Thoracic aorta (tissue), 2 donors: ENCODE measurements around the gene PSEN2. TPM values are rescaled to one million over a fixed set of nuclear protein-coding genes. Genes with fewer than 3 reads are reported as not detected.
"Not testable (repeated sequence)": the region's sequence is repeated elsewhere in the genome, so short reads cannot be mapped to it uniquely, and the experiment has no call there.

Source experiments
- ATAC-seq: fragments of 150-250 bp; one replicate; pipeline ENCODE4 v1.8.0; 2017; ENCODE audit warnings: low read depth; ENCODE audit not compliant: insufficient number of reproducible peaks, low FRiP score
- DNase-seq: peaks from one replicate; pipeline ENCODE4 v3.0.0-alpha.2; 2020; ENCODE audit warnings: low spot score
- H3K27ac ChIP-seq, 2 donors: fragments of 200-600 bp; sonication (generic); 1 replicate in 1 of 2; 2 replicates in 1 of 2; pipeline ENCODE4 v1.5.1; 2016; ENCODE audit warnings: mild to moderate bottlenecking in 2 of 2, moderate library complexity in 2 of 2
- H3K27me3 ChIP-seq: fragments of 200-600 bp; sonication (generic); replicated peaks from 2 replicates; pipeline ENCODE4 v1.6.0; 2016; ENCODE audit warnings: mild to moderate bottlenecking; ENCODE audit not compliant: insufficient read depth
- H3K36me3 ChIP-seq: fragments of 200-600 bp; sonication (generic); one replicate; pipeline ENCODE4 v1.5.1; 2016
- H3K4me1 ChIP-seq, 2 donors: fragments of 200-600 bp; sonication (generic); 1 replicate in 1 of 2; 2 replicates in 1 of 2; pipeline versions ENCODE4 v1.5.1 to v1.6.0; 2016; ENCODE audit warnings: low read depth in 2 of 2, mild to moderate bottlenecking in 1 of 2; ENCODE audit not compliant: control insufficient read depth in 1 of 2
- H3K4me3 ChIP-seq: fragments of 200-600 bp; sonication (generic); 2 replicates; pipeline ENCODE4 v1.5.1; 2016; ENCODE audit warnings: mild to moderate bottlenecking
- H3K9me3 ChIP-seq: fragments of 200-600 bp; sonication (generic); 2 replicates; pipeline ENCODE4 v1.5.1; 2016
- total RNA-seq, 2 donors: library from RNA; depleted of rRNA; stranded (reverse); fragments of >200 nt; gene quantifications; one replicate each; pipeline versions ENCODE4 v1.1.0 to v1.2.3, GENCODE V29; 2016
- TF ChIP-seq, protein P1 (sequence below): fragments of 200-600 bp; sonication (generic); IDR thresholded peaks from one replicate; pipeline ENCODE4 v1.5.1; 2019; ENCODE audit warnings: antibody characterized with exemption

The PSEN2 gene
- total RNA-seq, 2 donors from 2014 or later = 22.2 to 52.1 TPM

DNA sequence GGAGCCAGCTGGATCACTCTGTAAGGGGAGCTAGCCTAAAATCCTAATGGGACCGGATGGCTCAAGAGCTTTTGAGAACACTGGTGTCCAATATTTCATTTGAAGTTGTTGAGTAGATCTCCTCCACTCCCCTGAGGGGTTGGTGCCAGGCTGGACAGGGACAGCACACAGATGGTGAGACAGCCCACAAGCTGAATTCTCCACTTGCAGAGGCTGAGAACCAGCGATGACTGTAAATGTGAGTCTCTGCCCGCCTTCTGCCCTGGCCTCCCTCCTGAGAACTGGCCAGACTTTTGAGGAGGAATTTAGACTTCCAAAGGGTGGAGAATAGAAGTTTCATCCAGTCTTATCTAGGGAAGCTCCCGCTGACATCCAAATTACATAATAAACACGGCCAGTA, 49.2 kb downstream of the PSEN2 start:
- no peak overlapping the region for H3K4me3 ChIP-seq
- no peaks in the 10 kb centered on the region for H3K4me1 ChIP-seq
- H3K9me3 ChIP-seq = no peaks in the 10 kb centered on the region
- H3K27me3 ChIP-seq = no peaks in the 10 kb centered on the region
- DNase-seq (no peak), ATAC-seq (no peak)
- H3K36me3 ChIP-seq = no peaks in the 10 kb centered on the region
- no peak overlapping the region for H3K27ac ChIP-seq
- TF ChIP-seq, protein P1, sequence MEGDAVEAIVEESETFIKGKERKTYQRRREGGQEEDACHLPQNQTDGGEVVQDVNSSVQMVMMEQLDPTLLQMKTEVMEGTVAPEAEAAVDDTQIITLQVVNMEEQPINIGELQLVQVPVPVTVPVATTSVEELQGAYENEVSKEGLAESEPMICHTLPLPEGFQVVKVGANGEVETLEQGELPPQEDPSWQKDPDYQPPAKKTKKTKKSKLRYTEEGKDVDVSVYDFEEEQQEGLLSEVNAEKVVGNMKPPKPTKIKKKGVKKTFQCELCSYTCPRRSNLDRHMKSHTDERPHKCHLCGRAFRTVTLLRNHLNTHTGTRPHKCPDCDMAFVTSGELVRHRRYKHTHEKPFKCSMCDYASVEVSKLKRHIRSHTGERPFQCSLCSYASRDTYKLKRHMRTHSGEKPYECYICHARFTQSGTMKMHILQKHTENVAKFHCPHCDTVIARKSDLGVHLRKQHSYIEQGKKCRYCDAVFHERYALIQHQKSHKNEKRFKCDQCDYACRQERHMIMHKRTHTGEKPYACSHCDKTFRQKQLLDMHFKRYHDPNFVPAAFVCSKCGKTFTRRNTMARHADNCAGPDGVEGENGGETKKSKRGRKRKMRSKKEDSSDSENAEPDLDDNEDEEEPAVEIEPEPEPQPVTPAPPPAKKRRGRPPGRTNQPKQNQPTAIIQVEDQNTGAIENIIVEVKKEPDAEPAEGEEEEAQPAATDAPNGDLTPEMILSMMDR = no peak

DNA sequence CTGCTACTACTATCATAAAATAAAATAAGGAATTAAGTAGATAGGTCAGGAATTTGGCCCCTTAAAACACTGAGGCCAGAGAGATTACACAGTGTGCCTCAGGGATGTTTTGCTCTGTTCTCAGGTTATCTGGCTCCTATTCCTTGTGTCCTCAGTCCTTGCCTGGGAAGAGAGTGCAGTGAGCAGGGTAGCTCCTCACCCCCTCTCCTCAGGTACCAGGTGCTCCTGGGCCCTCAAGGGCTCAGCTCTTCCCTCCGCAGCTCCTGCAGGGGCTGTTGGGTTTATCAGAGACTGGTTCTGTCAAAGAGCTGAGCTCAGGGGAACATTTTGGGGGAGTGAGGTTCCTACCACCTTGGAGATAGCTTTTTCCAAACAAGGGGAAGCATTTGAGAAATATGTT, 49.6 kb downstream of the PSEN2 start:
- H3K4me1 ChIP-seq = no peaks in the 10 kb centered on the region
- H3K27me3 ChIP-seq = no peaks in the 10 kb centered on the region
- no peaks in the 10 kb centered on the region for H3K36me3 ChIP-seq
- no peak overlapping the region for H3K27ac ChIP-seq
- no peaks in the 10 kb centered on the region for H3K9me3 ChIP-seq
- H3K4me3 ChIP-seq = no peak overlapping the region
- DNase-seq (no peak), ATAC-seq (no peak)
- TF ChIP-seq, protein P1 = no peak

DNA sequence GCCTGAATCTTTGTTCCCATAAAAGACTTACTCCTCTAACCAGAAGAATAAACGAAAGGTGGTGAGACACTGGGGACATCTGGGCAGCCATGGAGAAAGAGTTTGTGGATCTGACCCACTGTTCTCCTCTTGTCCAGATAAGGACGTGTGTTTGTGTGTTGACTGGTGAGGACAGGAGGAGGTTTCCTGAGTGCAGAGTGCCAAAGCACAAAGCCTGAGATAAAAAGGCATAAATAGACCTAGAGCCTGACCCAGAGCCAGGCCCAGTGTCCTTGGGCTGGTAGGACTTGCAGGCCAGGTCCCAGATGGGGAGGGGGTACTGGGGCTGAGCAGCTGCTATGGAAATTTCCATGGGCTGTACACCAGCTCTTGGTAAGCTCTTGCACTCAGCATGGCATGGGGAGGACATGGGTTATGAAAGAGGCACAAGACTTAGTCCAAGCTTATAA, 50.1 kb downstream of the PSEN2 start:
- ATAC-seq = no peak
- no peaks in the 10 kb centered on the region for H3K9me3 ChIP-seq
- H3K27ac ChIP-seq = no peak overlapping the region

DNA sequence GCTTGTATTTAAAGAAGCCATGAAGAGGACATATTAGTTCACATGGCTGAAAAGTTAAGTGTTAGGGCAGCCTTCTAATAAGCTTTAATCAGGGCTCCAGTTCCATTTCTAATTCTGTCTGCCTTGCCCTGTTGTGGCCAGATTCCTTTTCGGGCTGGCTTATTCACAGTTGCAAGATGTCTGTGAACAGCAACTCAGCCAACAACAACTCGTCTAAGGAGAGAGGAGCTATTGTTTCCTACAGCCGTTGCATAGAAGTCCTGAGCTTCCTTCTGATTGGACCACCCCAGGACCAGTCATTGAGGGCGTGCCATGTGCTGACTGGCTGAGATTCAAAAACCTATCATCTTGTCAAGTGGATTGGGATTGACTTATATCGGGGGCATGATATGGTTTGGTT, 51.1 kb downstream of the PSEN2 start:
- DNase-seq (no peak), ATAC-seq (no peak)
- H3K4me3 ChIP-seq = no peak overlapping the region
- H3K36me3 ChIP-seq = no peaks in the 10 kb centered on the region
- no peak overlapping the region for H3K27ac ChIP-seq
- TF ChIP-seq, protein P1 = no peak
- H3K4me1 ChIP-seq = no peaks in the 10 kb centered on the region
- no peaks in the 10 kb centered on the region for H3K9me3 ChIP-seq
- H3K27me3 ChIP-seq = no peaks in the 10 kb centered on the region

More for the DNA sequence above, 50.1 kb downstream of the PSEN2 start:
- Histone ChIP-seq H3K4me3 (no peak overlapping the region), H3K4me1 (no peaks in the 10 kb centered on the region), H3K36me3 (no peaks in the 10 kb centered on the region), H3K27me3 (no peaks in the 10 kb centered on the region)
- DNase-seq = no peak
- TF ChIP-seq, protein P1 = no peak

- not testable (repeated sequence) for H3K4me1 ChIP-seq, ATAC-seq, H3K27me3 ChIP-seq, H3K4me3 ChIP-seq, H3K36me3 ChIP-seq, DNase-seq, H3K27ac ChIP-seq, H3K9me3 ChIP-seq
Observed at GRCh38 chr1:226929260-226930111, 59.1 kb downstream of the PSEN2 start.
